Neutrophil (primary cell): ENCODE results near the gene CYFIP2.
A peak's percentile ranks its signal among the peaks of the same experiment; 100 is the strongest.

Experiments
- H3K27ac ChIP-seq: fragments of 200-600 bp; sonication (generic); 2 replicates; pipeline ENCODE4 v1.5.1; 2016; ENCODE audit warnings: mild to moderate bottlenecking, moderate library complexity
- H3K27me3 ChIP-seq: fragments of 200-600 bp; sonication (generic); 2 replicates; pipeline ENCODE4 v1.6.0; 2016; ENCODE audit warnings: mild to moderate bottlenecking
- H3K36me3 ChIP-seq: fragments of 200-600 bp; sonication (generic); 2 replicates; pipeline ENCODE4 v1.5.1; 2017
- H3K4me1 ChIP-seq, 2 experiments: fragments of 200-600 bp in 1 of 2; sonication (generic) in 1 of 2; 1 replicate in 1 of 2; 2 replicates in 1 of 2; pipeline versions ENCODE4 v1.5.1 to v1.6.1; 2013 to 2016; ENCODE audit warnings: low read depth in 1 of 2, low read length in 1 of 2, mild to moderate bottlenecking in 1 of 2, moderate library complexity in 1 of 2; ENCODE audit not compliant: control insufficient read depth in 1 of 2, insufficient read depth in 1 of 2
- H3K4me3 ChIP-seq, 2 experiments: fragments of 200-600 bp in 1 of 2; sonication (generic) in 1 of 2; 1 replicate in 1 of 2; 2 replicates in 1 of 2; pipeline ENCODE4 v1.5.1; 2013 to 2016; ENCODE audit warnings: low read depth in 1 of 2, low read length in 1 of 2, mild to moderate bottlenecking in 1 of 2, moderate library complexity in 1 of 2
- H3K9me3 ChIP-seq: fragments of 200-600 bp; sonication (generic); 2 replicates; pipeline ENCODE4 v1.5.1; 2016
- CTCF ChIP-seq: fragments of 200-600 bp; sonication (generic); IDR thresholded peaks from 2 replicates; pipeline ENCODE4 v1.5.1; 2016; ENCODE audit warnings: antibody characterized with exemption

Gene CYFIP2

GRCh38 chr5:157284458-157285212 is 18.7 kb downstream of the CYFIP2 start:
- Histone ChIP-seq H3K27ac (peak overlapping the region; percentile 96), H3K4me1 (peaks cover 55 to 57% of the 10 kb centered on the region in 2 experiments), H3K27me3 (no peaks in the 10 kb centered on the region), H3K9me3 (no peaks in the 10 kb centered on the region), H3K4me3 (no peak overlapping the region), H3K36me3 (peaks cover 47% of the 10 kb centered on the region)
- no peak for TF ChIP-seq CTCF

GRCh38 chr5:157285310-157286035 is 19.6 kb downstream of the CYFIP2 start:
- H3K27ac ChIP-seq: peak overlapping the region; percentile 96
- H3K9me3 ChIP-seq: no peaks in the 10 kb centered on the region
- no peak for TF ChIP-seq CTCF
- H3K4me1 ChIP-seq: peaks cover 46 to 48% of the 10 kb centered on the region in 2 experiments
- H3K36me3 ChIP-seq: peaks cover 56% of the 10 kb centered on the region
- no peaks in the 10 kb centered on the region for H3K27me3 ChIP-seq
- H3K4me3 ChIP-seq: no peak overlapping the region

GRCh38 chr5:157286761-157287211 is 20.9 kb downstream of the CYFIP2 start:
- Histone ChIP-seq H3K27ac (peak overlapping the region; percentile 16), H3K4me3 (no peak overlapping the region), H3K27me3 (no peaks in the 10 kb centered on the region), H3K4me1 (peaks cover 33 to 40% of the 10 kb centered on the region in 2 experiments), H3K9me3 (no peaks in the 10 kb centered on the region), H3K36me3 (peaks cover 69% of the 10 kb centered on the region)
- no peak for TF ChIP-seq CTCF

- Histone ChIP-seq H3K4me1 (peaks cover 15 to 22% of the 10 kb centered on the region in 2 experiments), H3K27me3 (no peaks in the 10 kb centered on the region), H3K36me3 (peaks cover 86% of the 10 kb centered on the region), H3K4me3 (no peak overlapping the region), H3K27ac (peak overlapping the region; percentile 82), H3K9me3 (no peaks in the 10 kb centered on the region)
- no peak for TF ChIP-seq CTCF
These were observed 22.7 kb downstream of the CYFIP2 start for GRCh38 chr5:157288405-157289163.

GRCh38 chr5:157289164-157289819 is 23.4 kb downstream of the CYFIP2 start:
- no peak for TF ChIP-seq CTCF
- H3K4me1 ChIP-seq: peaks cover 8 to 15% of the 10 kb centered on the region in 2 experiments
- H3K36me3 ChIP-seq: peaks cover 93% of the 10 kb centered on the region
- peak overlapping the region; percentile 82 for H3K27ac ChIP-seq
- H3K27me3 ChIP-seq: no peaks in the 10 kb centered on the region
- no peaks in the 10 kb centered on the region for H3K9me3 ChIP-seq
- H3K4me3 ChIP-seq: no peak overlapping the region
